ENCODE measurements around the gene NXPH4.
A peak's percentile ranks its signal among the peaks of the same experiment; 100 is the strongest.

NXPH4 gene

GRCh38 chr12:57230381-57231155 is 14.0 kb downstream of the NXPH4 start:
- no peak for DNase-seq (ENCODE audit: low read depth in 2 of 3, low spot score in 2 of 3)

- DNase-seq (ENCODE audit: low read depth in 2 of 3, low spot score in 2 of 3) = no peak
These were observed 14.9 kb downstream of the NXPH4 start for GRCh38 chr12:57231276-57232021.

DNA sequence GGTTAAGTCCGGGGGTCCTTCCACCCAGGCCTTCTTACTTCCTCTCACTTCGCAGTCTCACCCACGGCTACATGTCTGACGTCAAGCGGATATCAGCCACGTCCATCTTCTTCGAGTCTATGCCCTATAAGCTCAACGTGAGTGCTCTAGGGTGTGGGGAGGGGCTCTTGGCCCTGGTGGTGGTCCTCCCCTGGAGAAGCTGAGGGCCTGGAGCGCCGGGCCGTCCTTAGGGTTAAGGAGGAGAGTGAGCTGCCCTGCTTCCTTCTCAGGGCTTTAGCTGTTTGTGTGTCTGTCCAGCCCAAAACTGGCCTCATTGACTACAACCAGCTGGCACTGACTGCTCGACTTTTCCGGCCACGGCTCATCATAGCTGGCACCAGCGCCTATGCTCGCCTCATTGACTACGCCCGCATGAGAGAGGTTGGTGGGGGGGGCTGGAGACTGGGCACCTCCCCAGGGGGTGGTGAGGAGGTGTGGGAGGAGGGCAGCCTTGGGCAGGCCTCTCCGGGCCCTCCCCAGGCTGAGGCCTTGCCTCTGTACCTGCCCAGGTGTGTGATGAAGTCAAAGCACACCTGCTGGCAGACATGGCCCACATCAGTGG is 15.7 kb downstream of the NXPH4 start:
- DNase-seq (ENCODE audit: low read depth in 2 of 3, low spot score in 2 of 3) = no peak

- no peak for DNase-seq (ENCODE audit: low read depth in 2 of 3, low spot score in 2 of 3)
These were observed 17.0 kb downstream of the NXPH4 start for GRCh38 chr12:57233357-57234232.

DNA sequence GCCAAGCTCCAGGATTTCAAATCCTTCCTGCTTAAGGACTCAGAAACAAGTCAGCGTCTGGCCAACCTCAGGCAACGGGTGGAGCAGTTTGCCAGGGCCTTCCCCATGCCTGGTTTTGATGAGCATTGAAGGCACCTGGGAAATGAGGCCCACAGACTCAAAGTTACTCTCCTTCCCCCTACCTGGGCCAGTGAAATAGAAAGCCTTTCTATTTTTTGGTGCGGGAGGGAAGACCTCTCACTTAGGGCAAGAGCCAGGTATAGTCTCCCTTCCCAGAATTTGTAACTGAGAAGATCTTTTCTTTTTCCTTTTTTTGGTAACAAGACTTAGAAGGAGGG is 17.6 kb downstream of the NXPH4 start:
- no peak for DNase-seq (ENCODE audit: low read depth in 2 of 3, low spot score in 2 of 3)

GRCh38 chr12:57234571-57235016 is 18.0 kb downstream of the NXPH4 start:
- DNase-seq (ENCODE audit: low read depth in 2 of 3, low spot score in 2 of 3) = no peak

DNA sequence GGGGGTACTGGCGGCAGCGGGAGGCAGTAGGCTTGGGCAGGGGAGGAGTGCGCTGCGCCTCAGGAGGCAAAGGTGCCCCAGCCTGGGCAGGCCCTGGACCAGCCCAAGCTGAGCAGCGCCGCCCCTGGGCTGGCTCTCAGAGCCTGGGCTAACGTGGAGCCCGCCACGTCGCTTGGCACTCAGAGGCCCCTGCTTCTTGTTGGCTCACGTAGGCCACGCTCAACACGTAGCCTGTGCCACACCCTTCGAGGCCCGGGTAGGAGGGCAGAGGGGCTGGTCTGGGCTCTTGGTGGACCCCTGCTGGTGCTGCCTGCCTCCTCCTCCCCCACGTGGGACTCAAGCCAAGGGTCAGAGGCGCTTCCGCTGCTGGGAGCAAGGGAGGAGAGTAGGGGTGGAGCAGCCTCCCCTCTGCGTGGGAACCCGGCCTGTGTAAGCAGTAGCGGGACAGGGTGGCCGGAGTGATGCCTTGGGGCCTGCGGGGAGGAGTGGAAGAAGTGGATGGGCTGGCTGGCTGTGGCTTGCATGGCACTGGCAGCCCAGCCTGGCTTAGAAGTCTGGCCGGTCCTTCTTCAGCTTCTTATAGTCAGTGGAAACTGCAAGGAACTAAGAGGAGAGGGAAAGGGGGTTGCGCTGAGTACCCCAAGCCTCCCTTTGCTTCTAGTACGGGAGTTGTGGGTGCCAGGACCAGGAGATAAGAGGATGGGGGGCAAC is 18.6 kb downstream of the NXPH4 start:
- DNase-seq (ENCODE audit: low read depth in 2 of 3, low spot score in 2 of 3) = no peak

DNA sequence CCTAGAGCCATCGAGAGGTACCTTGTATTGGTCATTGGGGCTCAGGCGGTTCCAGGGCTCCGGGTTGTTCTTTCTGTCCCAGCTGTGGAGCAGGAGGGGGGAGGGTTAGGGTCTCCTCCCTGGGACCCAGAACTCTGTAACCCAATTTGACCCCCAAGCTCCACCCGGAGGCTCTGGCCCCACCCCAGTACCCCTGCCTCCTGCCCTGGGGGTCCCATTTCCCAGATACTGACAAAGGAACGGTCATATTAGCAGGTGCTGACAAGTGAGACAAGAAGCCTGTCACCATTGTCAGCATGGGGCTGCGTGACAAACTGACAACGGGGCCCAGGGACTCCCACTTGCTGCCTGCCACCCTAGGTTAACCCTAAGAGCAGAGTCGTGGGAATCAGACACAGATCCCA is 19.1 kb downstream of the NXPH4 start:
- DNase-seq (ENCODE audit: low read depth in 2 of 3, low spot score in 2 of 3) = no peak

DNA sequence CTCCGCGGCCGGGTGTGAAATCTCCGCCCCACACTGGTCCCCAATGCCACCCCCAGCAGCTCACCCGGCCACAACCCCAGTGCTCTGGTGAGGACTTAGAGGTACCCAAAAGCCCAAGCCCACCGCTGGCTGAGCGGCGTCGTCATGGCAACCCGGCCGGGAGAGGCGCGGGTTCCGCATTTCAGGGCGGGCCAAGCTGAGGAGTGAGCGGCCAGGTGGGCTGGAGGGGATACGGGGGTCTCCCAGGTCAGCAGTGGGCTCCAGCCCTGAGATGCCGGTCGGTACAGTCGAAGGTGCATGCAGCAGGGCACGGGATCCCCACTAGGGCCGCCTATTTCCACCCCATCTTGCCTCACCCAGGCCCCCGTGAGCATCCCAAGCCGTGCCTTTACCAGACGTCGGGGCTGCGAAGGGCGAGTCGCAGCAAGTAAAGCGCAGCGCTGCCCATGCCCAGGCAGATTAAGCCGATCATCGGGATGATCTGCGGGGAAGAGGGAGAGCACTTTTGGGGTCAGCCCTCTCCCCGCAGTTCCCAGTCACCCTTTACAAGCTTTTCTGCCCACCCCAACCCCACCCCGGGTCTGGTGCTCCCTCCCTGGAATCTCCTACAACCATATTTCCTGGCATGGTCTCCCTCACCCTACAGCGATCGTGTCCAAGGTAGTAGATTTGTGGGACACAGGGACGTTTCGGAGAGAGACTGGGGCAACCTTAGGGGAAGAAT is 19.8 kb downstream of the NXPH4 start:
- no peak for DNase-seq (ENCODE audit: low read depth in 2 of 3, low spot score in 2 of 3)

- DNase-seq (ENCODE audit: low read depth in 2 of 3, low spot score in 2 of 3) = no peak
These were observed 20.5 kb downstream of the NXPH4 start for GRCh38 chr12:57236925-57237595.

- no peak for DNase-seq (ENCODE audit: low read depth in 2 of 3, low spot score in 2 of 3)
These were observed 21.0 kb downstream of the NXPH4 start for GRCh38 chr12:57237596-57237931.

DNA sequence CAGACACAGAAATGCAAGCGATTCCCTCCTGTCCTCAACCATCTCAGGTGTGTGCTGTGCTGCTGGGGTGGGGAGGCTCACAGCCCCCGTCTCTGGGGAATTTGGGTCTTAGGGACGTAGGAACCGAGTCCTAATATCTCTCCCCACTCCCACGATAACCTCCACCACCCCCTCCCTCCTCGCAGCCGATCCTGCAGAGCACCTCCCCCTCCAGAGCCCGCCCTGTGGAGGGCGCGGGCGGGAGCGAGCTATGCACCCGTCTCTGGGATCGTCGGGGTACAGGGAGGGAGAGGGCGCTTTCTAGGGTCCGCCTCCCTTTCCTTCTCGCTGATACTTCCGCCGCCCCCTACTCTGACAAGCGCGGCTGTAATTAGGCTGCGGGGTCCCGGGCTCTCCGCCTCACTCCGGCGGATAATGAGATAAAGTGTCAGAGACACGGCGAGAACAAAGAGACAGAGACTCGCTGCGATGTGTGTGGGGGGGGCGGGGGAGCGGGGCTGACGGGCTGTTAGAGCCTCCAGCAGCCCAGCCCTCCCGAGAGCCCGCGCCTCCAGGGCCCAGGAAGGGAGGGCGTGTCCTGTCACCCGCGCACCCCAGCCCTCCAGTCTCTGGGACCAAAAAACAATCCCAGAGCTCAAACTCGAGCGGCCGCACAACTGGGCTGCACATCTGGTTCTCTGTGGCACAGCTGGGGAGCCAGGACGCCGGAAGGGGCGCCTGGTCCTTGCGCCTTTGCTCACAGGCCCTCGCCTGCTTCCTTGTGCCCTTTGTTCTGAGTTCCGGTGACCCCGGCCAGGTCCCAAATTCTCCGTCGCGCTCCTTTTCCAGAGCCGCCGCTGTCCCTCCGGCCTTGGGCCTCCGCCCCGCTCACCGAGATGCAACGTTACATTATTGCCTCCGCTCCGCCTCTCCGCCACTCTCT is 21.6 kb downstream of the NXPH4 start:
- DNase-seq (ENCODE audit: low read depth in 2 of 3, low spot score in 2 of 3) = no peak

DNA sequence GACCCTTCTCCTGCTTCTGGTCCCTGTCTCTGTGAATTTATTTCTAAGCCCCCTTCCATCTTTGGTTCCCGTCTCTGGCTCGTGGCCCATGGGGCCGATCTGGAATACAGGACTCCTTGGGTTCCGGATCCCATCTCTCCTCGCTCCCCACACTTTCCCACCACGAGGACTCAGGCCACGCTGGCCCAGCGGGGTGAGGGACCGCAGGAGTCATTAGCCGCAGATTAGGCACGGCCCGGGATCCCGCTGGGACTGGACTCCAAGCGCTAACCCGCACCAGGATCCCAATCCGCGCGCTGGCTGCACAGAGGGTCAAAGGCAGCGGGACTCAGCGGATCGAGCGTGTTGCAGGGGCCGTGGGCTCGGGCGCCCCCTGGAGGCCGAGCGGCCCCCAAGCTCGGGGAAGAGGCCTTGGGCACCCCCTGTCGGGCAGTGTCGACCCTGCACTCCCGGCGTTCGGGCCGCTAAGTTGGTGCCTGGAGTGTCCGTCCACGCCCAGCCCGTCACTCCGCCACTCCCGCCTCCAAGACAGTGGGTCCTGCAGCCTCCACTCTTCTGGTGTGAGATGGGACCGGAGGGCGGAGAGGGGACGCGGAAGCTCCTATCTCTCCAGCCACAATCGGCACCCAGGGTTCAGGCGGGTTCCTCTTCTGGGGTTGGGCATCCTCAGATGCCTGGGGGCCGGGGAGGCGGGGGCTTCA is 22.4 kb downstream of the NXPH4 start:
- DNase-seq (ENCODE audit: low read depth in 2 of 3, low spot score in 2 of 3) = peak; percentile 77 to 95 (median 87)

DNA sequence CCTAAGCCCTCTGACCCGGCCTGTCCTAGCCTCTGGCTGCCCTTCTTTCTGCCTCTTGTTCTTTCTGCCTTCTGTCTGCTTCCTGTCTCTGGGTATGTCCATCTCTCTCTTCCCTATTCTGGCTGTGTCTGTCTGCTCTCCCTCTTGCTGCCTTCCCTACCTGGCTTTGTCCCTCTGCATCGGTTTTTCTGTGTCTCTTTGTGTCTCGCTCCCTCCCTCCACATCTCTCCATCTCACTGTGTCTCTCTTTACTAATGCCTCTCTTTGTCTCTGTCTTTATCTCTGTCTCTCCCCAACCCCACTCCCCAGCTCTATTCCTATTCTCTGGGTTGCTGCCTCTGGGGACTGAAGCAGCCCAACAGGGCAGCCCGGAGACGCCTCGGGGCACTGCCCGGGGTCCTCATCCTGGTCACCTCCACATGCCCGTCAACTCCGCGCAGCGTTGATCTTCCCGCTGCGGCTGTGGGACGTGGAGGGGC is 23.0 kb downstream of the NXPH4 start:
- DNase-seq (ENCODE audit: low read depth in 2 of 3, low spot score in 2 of 3) = no peak

DNA sequence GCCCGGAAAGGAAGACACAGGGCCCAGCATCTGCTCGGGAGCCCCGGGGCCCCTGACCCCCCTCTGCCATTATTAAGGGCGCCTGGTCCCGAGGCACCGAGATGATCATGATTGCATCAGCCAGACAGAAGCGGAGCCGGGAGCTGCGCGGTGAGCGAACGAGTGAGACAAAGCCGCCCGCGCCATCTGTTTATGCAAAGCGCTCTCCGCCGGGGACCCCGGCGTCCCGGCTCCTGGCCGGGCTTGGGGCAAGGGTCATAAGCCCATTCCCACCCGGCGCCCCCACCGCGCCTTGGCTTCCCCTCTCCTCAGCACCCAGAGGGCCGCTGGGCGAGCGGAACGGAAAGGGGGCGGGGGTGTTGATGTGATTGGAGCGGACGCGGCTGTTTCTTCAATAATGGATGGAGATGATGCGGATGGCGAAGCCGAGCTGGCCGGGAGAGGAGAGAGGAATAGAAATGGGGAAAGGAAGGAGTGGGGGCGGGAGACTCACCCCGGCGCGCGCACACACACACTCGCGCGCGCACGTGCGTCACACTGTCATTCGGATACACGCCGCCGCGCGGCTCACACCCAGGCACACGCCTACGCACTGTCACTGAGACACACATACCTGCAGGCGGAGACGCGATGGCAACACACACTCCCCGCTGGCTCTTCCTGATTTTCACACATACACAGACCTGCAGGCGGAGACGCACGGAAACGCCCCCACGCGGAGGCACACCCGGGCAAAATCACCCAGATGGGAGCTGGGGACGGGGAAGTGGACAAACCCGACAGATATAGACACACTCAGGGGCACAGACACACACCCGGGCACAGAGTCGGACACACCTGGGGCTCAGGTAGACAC is 23.7 kb downstream of the NXPH4 start:
- no peak for DNase-seq (ENCODE audit: low read depth in 2 of 3, low spot score in 2 of 3)

- DNase-seq (ENCODE audit: low read depth in 2 of 3, low spot score in 2 of 3) = no peak
These were observed 24.4 kb downstream of the NXPH4 start for GRCh38 chr12:57240926-57241401.
